GM18526 (cell line): ENCODE data around the gene FAM124B.

ENCODE experiments used
- POLR2A ChIP-seq: IDR thresholded peaks from 3 replicates; pipeline ENCODE4 v1.6.1; 2011; ENCODE audit not compliant: insufficient read length; ENCODE audit errors: extremely low read depth

Gene FAM124B

GRCh38 chr2:224345492-224345891 lies 56.4 kb downstream of the FAM124B start:
- TF ChIP-seq POLR2A, result no peak

GRCh38 chr2:224343226-224343625 lies 58.7 kb downstream of the FAM124B start:
- no peak for TF ChIP-seq POLR2A

GRCh38 chr2:224335991-224336390 lies 65.9 kb downstream of the FAM124B start:
- no peak for TF ChIP-seq POLR2A

GRCh38 chr2:224334726-224335125 lies 67.2 kb downstream of the FAM124B start:
- no peak for TF ChIP-seq POLR2A

- TF ChIP-seq POLR2A, result no peak
Measured at GRCh38 chr2:224333726-224334482, 68.0 kb downstream of the FAM124B start.

GRCh38 chr2:224331698-224332097 lies 70.2 kb downstream of the FAM124B start:
- TF ChIP-seq POLR2A, result no peak

GRCh38 chr2:224328798-224329197 lies 73.1 kb downstream of the FAM124B start:
- no peak for TF ChIP-seq POLR2A
